ENCODE results near the gene CHD1L. TPM values are rescaled to one million over a fixed set of nuclear protein-coding genes. Genes with fewer than 3 reads are reported as not detected.

The CHD1L gene
- total and polyA plus RNA-seq, 2 of the 13 experiments (the other 11 are each of a cell fraction or from before 2014, with no cell fraction given) = 74.3 to 111 TPM

- peak; percentile 72; the same call in 1 of the 2 replicates for TF ChIP-seq AHDC1 (CRISPR knock-in tag; IDR thresholded peaks at IDR 0.05; ENCODE audit: borderline replicate concordance)
- TF ChIP-seq KAT8 (CRISPR knock-in tag; IDR thresholded peaks at IDR 0.05) = peak; percentile 64
- 0 out of 2 replicates have a peak, but pooled peaks have one; percentile 62 for TF ChIP-seq ZKSCAN8 (CRISPR knock-in tag; IDR thresholded peaks at IDR 0.05; ENCODE audit: borderline replicate concordance)
- TF ChIP-seq MAX (IDR thresholded peaks at IDR 0.05) = no peak
- peak; percentile 60; the same call in 1 of the 2 replicates for TF ChIP-seq ETV5 (CRISPR knock-in tag; IDR thresholded peaks at IDR 0.05; ENCODE audit: borderline replicate concordance)
- peak; percentile 59; the same call in 1 of the 2 replicates for TF ChIP-seq FOXK2 (IDR thresholded peaks at IDR 0.05)
Observed at GRCh38 chr1:147215540-147215916, 27.0 kb upstream of the CHD1L start (continued).

- Histone ChIP-seq H3K4me3 (replicated peaks in 1 of 3; ENCODE audit: insufficient read depth in 1 of 3, low read depth in 2 of 3, low read length in 3 of 3) (no peak overlapping the region), H3K27me3 (ENCODE audit: control insufficient read depth in 1 of 2, insufficient read depth in 2 of 2, low read length in 2 of 2) (no peaks in the 10 kb centered on the region), H2AFZ (ENCODE audit: low read length) (no peak overlapping the region), H3K4me1 (ENCODE audit: insufficient read depth, low read length) (peaks cover 100% of the 10 kb centered on the region), H3K79me2 (ENCODE audit: insufficient read depth, low read length) (peaks cover 46% of the 10 kb centered on the region), H3K27ac (ENCODE audit: extremely low read length, insufficient read depth, low read length) (peak overlapping the region; percentile 61), H3K36me3 (replicated peaks in 1 of 2; ENCODE audit: control insufficient read depth in 1 of 2, insufficient read depth in 2 of 2, low read length in 2 of 2) (peaks cover 6 to 43% of the 10 kb centered on the region in 2 experiments; a peak in 4 of 5 replicates), H3K9me3 (ENCODE audit: low read length) (no peaks in the 10 kb centered on the region), H3K9ac (ENCODE audit: insufficient read depth, low read depth, low read length) (no peak overlapping the region), H3K4me2 (ENCODE audit: low read depth, low read length) (peak overlapping the region; percentile 38), H4K20me1 (ENCODE audit: insufficient read depth, low read length) (no peaks in the 10 kb centered on the region)
- 85% methylated on average over 3 of the region's 3 CpGs for WGBS (ENCODE audit: low lambda C conversion rate)
- CTCF ChIA-PET (ENCODE audit: low intra/inter-chr PET ratio, low total read pairs) = interaction anchor here (1.7 kb wide), 1 partner anchor 26 kb away, joined by 8 read pairs; the partner anchor contains the start of gene CHD1L
- POLR2A ChIA-PET = interaction anchor here (1.0 to 7.6 kb wide), 4 partner anchors 9 to 43 kb away, joined by 3 to 101 read pairs (median 6); partner anchors contain the start of genes CHD1L and FMO5
- no peak for DNase-seq (ENCODE audit: low spot score)
- BruUV-seq (replicated peaks) = no TSS peak
- TF ChIP-seq RBFOX2 (IDR thresholded peaks at IDR 0.05; ENCODE audit: low read depth, low read length) = peak; percentile 8; the same call in 1 of the 2 replicates
- TF ChIP-seq ZNF773 (CRISPR knock-in tag; IDR thresholded peaks at IDR 0.05; ENCODE audit: borderline replicate concordance) = no peak
- no peak for TF ChIP-seq CENPX (CRISPR knock-in tag; IDR thresholded peaks at IDR 0.05)
- 0 out of 2 replicates have a peak, but pooled peaks have one; percentile 62 for TF ChIP-seq NCOA1 (CRISPR knock-in tag; IDR thresholded peaks at IDR 0.05)
- in situ Hi-C loops (cut with HindIII; ENCODE audit: extremely low pct_ligation_motif_present, low pct_unique_long_range_greater_than_20kb) (no loop called here), intact Hi-C loops (cut with micrococcal nuclease; ENCODE audit: unreplicated experiment) (no loop called here)
- no peak for FAIRE-seq
- ATAC-seq = no peak; the same call in 2 of the 3 replicates
Observed at GRCh38 chr1:147216124-147216523, 26.4 kb upstream of the CHD1L start.
